GDM1 (cell line): ENCODE data around the gene CMTM8.
A peak's percentile ranks its signal among the peaks of the same experiment; 100 is the strongest.
"Not testable (repeated sequence)": the region's sequence is repeated elsewhere in the genome, so short reads cannot be mapped to it uniquely, and the experiment has no call there.

ENCODE experiments used
- DNase-seq: peaks from one replicate; lab custom pipeline; 2025; lab: John Stamatoyannopoulos, UW

CMTM8 gene, protein sequence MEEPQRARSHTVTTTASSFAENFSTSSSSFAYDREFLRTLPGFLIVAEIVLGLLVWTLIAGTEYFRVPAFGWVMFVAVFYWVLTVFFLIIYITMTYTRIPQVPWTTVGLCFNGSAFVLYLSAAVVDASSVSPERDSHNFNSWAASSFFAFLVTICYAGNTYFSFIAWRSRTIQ

DNA sequence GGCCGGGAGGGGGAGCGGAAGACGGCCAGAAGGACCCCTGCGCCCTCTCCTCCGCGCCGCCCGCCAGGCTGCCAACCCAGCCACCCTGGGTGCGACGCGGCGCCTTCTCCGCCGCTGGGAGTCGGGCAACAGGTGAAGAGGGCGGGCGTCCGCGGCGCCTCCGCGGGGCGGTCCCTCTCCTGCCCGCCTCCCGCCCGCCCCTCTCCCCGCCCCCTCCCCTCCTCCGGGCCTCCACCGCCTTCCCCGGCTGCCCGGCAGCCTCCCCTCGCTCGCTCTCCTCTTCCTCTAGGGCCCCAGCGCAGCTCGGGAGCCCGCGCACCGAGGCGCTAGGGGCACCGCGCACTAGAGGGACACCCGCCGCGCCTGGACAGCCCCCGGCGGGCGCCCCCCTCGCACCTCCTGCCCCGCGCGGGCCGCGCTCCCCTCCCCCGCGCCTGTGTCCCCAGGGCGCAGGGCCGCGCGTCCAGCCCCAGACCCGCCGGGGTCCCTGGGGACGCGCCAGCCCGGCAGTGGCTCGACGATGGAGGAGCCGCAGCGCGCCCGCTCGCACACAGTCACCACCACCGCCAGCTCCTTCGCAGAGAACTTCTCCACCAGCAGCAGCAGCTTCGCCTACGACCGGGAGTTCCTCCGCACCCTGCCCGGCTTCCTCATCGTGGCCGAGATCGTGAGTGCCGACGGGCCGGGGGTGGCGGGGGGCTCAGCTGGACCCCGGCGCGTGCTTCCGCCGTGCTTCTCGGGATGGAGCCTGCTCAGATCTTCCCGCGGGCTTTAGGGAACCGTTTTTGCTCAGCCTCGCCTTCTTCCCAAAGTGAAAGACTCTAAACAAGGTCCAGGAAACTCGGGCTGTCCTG is at the start of gene CMTM8:
Gene CMTM8 (plus strand): TSS at position 228 of the 854 bp plus-strand sequence. CDS start 293 bp downstream, at position 521.
- DNase-seq, result peak; percentile 59

DNA sequence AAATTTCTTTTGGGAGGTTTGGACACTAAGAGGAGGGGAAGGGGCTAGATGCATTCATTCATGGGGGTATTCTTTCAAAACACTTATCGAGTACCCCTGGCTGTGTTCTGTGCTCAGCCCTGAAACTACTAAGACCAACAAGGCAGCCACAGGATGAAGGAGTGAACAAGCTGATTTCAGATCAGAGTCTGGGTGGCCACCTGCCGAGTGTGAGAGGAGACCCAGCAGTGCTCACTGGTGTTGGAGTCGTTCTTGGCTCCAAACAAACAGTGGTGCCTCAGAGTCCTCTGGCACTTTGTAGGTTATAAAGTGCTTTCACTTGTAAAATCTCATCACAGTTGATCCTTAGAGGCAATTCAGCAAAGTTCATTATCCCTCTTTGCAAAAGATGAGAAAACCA is 48.8 kb upstream of the CMTM8 start:
- DNase-seq, result no peak

DNA sequence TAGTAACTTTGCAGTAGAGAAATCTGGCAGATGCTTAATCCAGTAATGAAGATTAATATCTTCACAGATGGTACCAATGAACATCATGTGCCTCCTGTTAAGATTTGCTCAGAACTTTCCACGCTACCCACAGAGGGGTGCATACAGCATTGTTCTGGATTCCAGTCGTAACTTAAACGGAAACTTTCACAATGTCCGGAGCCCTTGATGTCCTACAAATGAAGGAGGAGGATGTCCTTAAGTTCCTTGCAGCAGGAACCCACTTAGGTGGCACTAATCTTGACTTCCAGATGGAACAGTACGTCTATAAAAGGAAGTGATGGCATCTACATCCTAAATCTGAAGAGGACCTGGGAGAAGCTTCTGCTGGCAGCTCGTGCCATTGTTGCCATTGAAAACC is 47.9 kb upstream of the CMTM8 start:
- DNase-seq, result not testable (repeated sequence)

DNA sequence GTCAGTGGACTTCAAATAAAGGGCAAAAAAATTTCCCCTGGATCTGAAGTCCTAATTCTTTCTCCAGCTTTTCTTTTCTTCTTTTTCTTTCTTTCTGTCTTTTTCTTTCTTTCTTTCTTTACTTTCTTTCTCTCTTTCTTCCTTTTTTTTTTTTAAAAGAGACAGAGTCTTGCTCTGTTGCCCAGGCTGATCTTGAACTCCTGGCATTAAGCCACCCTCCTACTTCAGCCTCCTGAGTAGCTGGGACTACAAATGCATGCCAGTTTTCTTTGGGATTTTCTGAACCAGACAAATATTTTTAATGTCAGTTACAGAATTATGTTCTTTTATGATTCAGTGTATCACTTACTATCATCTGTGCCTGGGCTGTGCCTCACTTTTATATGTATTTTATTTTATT is 45.4 kb upstream of the CMTM8 start:
- no peak for DNase-seq

DNA sequence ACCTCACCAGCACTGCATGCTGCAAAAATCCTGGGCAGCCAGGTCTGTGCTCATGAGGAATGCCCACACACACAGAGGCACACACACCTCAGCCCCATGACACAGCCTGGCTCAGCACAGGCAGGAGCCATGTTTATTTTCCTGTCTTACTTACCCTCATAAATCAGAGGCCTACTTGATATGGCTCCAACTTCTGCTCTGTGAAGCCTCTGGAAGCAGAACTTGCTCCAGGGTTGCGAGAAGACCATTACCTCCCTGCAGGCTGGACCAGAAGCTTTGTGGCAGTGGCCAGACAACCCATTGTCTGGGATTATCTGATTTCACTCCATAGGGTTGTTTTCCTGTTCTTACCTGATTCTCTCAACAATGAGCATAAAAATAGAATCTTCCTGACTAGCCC is 43.8 kb upstream of the CMTM8 start:
- no peak for DNase-seq

DNA sequence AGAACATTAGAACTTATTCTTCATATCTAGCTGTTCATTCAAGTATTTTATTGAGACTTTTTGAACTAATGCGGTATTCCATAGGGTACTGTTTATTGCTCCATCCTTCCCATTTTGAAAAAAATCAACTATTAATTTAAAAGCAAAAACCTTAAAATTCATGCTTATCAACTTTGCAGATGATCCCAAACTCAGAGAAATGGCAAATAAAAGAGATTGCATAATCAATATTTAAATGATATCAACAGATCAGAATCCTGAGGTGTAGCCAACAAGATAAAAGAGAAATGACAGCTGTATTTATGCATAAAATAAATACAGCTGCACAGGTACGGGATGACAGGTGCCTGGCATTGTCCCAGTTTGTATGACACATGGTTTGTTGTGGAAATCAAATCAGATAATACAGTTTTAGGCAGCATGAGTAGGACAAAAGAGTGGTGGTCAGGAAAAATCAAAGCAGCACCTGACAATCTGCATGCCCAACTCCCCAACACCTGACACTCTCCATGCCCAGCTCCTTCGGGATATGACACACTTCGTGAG is 42.4 kb upstream of the CMTM8 start:
- DNase-seq, result no peak

DNA sequence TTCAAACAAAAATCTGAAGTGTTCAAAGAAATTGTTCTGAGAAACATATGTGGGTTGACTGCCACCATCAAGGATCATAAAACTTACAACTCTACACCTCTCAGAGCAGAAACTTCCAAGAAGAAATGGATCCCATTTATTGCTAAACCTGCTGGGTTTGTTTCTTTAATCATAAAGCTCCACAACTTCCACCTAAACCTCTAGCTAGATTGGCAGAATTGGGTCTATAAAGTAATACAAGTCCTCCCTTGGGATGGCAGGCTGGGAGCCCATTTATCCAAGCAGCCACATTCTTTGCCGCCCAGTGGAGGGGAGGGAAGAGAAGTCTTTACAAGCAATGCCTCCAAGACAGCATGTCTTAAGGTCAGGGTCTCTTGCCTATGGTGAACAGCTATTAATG is 40.5 kb upstream of the CMTM8 start:
- no peak for DNase-seq

DNA sequence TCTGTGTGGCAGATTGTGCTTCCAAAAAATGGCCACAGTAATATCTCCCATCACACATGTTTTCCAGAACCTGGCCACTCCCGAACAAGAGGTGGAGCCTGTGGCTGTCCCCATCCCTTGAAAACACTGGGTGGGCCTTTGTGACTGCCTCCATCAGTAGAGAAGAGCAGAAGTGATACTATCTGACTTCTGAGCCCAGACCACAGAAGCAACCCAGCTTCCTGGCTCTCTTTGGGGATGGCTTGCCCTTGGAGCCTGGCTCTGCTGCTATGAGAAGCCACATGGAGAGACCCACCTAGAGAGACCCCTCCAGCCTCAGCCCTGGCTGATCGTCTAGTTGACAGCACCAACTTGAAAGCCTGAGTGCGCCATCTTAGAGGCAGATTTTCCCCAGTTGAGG is 39.8 kb upstream of the CMTM8 start:
- DNase-seq, result no peak

DNA sequence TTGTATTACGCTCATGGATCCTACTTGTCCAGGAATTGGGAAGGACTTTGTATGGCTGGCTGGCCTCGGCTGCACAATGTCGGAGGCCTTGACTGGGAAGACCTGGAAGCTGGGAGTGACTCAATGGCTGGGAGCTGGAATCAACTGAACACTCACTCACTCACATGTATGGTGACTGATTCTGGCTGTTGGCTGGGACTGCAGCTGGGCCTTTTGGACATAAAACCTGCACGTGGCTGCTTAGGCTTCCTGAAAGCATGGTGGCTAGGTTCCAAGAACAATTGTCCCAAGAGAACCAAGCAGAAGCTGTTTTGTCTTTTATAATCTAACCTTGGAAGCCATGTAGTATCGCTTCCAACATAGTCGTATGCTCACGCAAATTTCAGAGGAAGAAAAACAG is 38.0 kb upstream of the CMTM8 start:
- no peak for DNase-seq

DNA sequence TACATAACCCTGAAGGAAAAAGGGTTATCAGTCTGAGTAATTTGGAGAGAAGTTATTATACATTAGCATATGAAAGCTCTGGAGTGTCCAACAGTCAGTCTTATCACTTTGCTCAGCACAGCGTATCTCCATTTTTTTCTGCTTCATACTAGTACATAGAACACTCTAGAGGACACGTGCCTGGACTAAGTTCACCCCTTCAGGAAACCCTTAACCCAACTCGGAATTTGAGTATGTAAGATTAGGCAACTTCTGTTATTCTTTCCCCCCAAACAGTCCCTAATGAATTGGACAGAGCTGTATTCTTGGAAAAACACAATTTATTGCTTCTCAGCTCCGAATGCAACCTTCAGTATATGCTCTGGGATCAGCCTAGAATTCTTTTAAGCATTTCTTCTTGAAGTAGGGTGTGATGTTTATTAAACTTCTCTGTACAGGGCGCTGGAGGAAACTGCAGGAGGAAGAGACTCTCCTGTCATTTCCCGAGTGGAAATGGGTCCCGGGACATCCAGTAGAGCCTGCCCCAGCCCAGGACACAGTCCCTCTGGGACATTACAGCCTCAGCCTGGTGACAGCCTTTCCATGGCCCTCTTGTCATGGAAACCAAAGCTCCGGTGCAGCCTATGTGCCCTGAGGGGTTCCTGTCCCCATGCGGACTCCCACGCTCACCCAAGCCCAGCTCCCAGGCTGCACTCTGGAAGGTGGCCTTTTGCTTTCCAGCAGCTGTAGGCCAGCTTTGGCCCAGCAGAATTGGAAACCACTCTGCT is 37.3 kb upstream of the CMTM8 start:
- DNase-seq, result no peak

DNA sequence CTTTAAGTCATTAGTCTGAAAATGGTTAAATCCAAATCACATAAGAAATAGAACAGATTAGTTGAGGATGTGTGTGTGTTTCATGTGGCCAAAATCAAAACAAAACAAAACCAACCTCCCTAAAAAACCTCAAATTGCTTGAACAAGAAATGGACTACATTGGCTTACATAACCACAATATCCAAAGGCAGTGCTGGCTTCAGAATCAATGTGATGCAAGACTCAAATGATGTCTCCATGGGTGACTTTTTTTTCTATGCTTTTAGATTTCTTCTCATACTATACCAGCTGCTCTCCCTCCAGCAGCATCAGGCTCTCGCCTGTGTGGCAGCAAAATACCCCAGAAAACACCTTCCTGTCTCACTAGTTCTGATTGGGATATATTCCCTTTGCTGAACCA is 36.0 kb upstream of the CMTM8 start:
- DNase-seq, result no peak

DNA sequence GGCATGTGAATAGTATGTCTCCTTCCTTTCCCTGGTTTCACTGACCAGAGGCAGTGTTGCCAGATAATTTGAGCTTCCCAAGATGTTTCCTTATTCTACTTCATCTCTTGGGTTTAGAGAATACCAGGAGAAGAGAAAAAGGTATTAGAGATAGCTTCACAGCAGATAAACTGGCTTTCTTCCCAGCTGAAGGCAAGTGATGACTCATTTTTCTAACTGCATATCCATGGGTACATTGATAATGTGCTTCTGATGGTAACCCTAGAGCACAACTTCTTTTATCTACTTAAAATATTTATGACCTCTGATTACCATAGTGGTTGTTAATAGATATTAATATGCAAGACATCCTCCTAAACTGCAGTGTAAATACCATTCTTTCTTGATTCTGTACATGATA is 34.6 kb upstream of the CMTM8 start:
- DNase-seq, result no peak

DNA sequence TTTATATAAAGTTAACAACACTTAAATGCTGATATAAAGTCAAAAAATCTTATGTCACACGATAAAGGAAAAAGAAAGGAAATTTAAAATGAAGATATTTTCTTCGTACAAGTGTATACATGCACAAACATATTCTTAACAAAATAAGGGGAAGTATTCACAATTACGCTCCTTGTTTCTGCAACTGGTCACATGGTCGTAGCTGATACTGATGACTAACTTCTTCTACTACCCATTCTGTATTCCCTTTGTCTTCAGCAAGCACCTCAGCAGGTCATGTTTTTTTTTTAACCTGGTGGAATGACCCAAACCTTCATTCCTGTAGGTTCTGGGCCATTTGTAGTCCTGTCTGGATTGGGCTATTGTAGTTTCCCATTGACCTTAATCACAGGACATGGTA is 30.0 kb upstream of the CMTM8 start:
- no peak for DNase-seq

DNA sequence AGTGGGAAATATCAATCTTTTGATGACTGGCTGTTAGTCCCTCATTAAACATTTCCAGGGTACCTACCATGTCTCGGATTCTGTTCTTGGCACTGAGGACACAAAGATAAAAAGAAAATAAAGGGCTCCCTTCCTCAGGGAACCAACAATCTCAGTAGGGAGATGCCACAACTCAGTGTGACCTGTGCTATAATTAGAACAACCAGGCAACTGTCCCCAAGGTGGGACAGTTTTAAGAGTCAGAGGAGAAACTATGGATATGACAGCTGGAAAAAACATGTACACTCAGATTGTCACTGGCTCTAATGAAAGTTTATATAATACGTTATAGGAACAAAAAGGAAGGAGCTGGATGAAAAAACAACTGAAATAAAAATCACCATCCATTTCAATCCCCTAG is 23.3 kb upstream of the CMTM8 start:
- DNase-seq, result no peak

DNA sequence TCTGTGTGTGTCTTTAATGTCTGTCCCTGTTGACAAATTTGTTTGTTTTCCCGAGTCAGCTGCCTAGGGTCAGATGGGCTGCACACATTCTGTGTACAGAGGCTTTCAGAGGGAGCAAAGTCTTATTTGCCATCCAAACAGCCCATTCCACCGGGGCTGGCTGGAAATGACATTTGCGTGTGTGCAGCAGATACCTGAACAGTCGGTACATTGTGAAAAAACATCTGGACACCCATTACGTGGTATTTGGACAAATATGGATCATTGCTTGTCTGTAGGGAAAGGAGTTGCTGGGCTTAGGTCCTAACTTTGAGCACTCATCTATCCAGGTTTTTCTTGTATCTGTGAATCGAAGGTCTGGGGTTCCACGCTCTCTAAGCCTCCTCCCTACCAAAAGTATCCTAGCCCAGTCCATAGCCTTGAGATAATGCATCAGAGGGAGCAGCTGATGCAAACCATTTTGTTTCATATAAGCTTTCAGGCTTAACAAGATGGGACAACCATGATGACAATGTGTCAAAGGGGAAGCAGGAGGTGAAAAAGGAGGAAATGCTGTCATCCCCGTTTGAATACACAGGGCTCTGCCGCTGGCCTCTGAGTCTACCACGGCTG is 22.2 kb upstream of the CMTM8 start:
- peak; percentile 24 for DNase-seq

DNA sequence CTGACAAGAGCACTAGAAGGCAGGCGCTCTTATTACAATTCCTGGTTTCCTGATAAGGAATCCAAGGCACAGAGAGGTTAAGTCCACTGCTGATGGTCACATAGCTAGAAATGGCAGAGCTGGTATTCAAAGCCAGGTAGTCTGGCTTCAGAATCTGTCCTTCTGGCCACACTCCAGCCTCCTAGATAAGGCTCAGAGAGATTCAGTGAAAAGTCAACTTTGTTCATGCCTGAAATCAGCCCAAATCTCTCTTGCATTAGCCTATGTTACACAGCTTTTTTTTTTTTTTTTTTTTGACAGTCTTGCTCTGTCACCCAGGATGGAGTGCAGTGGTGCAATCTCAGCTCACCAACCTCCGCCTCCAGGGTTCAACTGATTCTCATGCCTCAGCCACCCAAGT is 21.1 kb upstream of the CMTM8 start:
- DNase-seq, result no peak

DNA sequence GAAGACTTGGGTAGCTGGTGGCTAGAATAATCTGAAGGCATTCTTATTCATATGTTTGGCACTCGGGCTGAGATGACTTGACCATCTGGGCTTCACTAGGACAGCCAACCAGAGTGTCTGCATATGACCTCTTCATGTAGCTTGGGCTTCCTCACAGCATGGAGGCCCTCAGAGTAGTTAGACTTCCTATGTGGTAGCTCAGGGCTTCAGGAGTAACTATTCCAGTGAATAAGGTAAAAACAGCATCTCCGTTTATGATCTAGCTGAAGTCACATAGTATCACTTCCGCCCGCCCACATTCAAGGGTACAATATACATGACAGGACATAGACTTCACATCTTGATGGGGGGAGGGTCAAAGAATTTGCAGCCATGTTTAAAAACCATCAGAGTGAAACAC is 18.9 kb upstream of the CMTM8 start:
- DNase-seq, result no peak

DNA sequence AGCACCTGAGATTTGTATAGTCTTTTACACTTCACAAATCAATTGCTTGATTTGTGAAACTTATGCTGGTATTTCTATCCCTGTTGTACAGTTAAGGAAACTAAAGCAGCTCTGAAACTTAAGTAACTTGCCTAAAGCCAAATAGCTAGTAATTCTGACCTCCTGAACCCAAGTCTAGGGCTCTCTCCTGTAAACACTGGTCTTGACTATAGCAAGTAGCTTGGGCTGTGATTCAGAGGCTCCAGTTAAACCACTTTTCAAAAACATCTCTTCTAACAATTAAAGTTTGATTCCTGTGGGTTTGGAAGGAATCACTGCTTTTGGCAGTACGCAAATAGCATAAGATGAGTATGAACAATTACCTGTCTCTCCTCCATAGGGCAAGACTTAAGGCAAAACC is 18.5 kb upstream of the CMTM8 start:
- no peak for DNase-seq

DNA sequence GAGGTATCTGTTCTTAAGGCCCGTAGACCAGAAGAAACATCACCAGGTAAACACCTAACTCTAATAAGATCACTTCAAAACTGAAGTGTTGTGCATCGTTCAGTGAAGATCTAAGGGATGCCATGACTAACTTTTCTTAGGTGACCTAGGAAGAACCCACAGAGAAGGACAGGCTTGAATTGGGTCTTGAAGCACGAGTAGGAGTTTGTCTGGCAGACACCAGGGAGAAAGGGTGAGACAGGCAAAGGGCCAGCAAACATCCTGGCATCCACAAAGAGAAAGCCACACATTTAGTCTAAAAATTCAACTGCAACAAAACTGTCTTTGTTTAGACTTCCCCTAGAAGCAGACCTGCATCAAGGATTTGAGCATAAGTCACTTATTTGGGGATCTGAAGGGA is 15.5 kb upstream of the CMTM8 start:
- DNase-seq, result no peak

DNA sequence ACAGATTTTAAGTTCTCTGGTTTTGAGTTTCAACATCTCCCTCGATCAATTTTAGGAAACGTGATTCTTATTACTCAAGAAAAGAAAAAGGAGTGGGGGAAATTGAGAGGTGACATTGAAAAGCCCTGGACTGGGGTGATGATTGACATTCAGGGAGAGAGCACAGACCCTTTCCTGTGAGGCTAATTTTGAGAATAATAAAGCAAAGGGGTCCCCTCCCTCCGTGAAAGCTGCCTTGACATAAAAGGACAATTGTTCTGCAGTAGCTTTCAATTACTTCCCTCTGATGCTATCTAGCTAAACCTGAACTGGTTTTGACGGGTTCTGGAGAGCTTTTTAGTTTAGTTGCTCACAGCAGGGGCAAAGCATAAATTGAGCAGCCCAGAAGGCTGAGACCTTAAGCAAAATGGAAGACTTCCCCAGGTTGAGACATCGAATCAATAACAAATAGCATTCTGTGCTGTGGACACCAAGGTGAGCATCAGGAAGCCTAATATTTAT is 14.4 kb upstream of the CMTM8 start:
- no peak for DNase-seq

DNA sequence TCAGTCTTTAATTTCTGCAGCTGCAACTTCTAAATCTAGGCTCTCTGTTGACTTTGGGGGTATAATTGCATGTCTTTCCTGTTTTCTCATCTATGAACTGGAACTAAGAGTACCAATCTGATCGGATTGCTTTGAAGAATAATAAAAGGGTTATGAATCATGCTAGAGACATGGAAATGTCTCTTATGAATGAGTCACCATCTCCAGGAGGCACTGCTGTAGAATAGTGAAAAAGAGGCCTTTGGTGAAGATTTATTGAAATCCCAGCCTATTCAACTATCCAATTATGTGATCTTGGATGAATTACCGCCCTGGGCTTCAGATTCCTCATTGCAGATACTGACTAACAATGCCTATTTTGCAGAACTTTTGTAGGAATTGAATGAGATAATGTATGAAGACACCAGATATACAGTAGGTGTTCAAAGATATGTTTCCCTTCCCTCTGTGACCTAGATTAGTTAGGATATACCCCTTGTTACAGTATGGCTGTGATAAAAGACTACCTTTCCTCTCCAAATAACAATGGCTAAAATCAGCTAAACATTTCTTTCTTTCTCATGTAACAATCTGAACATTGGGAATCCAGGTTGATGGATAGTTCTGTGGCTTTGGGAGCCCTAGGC is 11.5 kb upstream of the CMTM8 start:
- DNase-seq, result no peak

DNA sequence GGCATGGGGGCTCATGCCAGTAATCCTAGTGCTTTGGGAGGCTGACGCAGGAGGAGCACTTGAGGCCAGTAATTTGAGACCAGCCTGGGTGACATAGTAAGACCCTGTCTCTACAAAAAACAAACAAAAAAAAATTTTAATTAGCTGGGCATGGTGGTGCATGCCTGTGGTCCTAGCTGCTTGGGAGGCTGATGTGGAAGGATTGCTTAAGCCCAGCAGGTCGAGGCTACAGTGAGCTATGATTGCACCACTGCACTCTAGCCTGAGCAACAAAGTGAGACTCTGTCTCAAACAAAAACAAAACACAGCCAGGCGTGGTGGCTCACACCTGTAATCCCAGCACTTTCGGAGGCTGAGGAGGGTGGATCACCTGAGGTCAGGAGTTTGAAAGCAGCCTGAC is 9.7 kb upstream of the CMTM8 start:
- DNase-seq, result not testable (repeated sequence)
